OCI-LY1 (cell line): ENCODE data around the gene KCNJ12.
"Not testable (repeated sequence)": the region's sequence is repeated elsewhere in the genome, so short reads cannot be mapped to it uniquely, and the experiment has no call there.

Experiments used
- H2AFZ ChIP-seq: fragments of 200-600 bp; sonication (generic), shearing (Covaris generic); 2 replicates; pipeline ENCODE4 v1.6.0; 2014; ENCODE audit warnings: antibody characterized with exemption, mild to moderate bottlenecking, low read length
- H3F3A ChIP-seq: fragments of 200-600 bp; sonication (generic), shearing (Covaris generic); 2 replicates; pipeline ENCODE4 v1.6.0; 2014; ENCODE audit warnings: mild to moderate bottlenecking, antibody characterized with exemption, low read length, moderate library complexity; ENCODE audit not compliant: insufficient read depth
- H3K27ac ChIP-seq: fragments of 200-600 bp; sonication (generic); 2 replicates; pipeline ENCODE4 v1.5.1; 2014; ENCODE audit warnings: low read length, mixed run types, mild to moderate bottlenecking, low read depth; ENCODE audit not compliant: poor library complexity, severe bottlenecking
- H3K27me3 ChIP-seq: fragments of 200-600 bp; sonication (generic); 2 replicates; pipeline ENCODE4 v1.6.0; 2014; ENCODE audit warnings: antibody characterized with exemption, mild to moderate bottlenecking, low read length, moderate library complexity; ENCODE audit not compliant: insufficient read depth
- H3K36me3 ChIP-seq: fragments of 200-600 bp; sonication (generic); 2 replicates; pipeline ENCODE4 v1.6.1; 2014; ENCODE audit warnings: mild to moderate bottlenecking, antibody characterized with exemption, low read length, moderate library complexity, mixed read lengths; ENCODE audit not compliant: insufficient read depth
- H3K4me1 ChIP-seq: fragments of 200-600 bp; sonication (generic); 2 replicates; pipeline ENCODE4 v1.5.1; 2014; ENCODE audit warnings: mild to moderate bottlenecking, low read length, moderate library complexity; ENCODE audit not compliant: insufficient read depth, severe bottlenecking
- H3K4me2 ChIP-seq: fragments of 200-600 bp; sonication (generic), shearing (Covaris generic); 2 replicates; pipeline ENCODE4 v1.6.1; 2014; ENCODE audit warnings: low read length
- H3K4me3 ChIP-seq: fragments of 200-600 bp; sonication (generic); 2 replicates; pipeline ENCODE4 v1.5.1; 2014; ENCODE audit warnings: low read length, low read depth, mild to moderate bottlenecking, mixed read lengths; ENCODE audit not compliant: poor library complexity, severe bottlenecking
- H3K79me2 ChIP-seq: fragments of 200-600 bp; shearing (Covaris generic); 2 replicates; pipeline ENCODE4 v1.6.1; 2016; ENCODE audit warnings: mixed run types, low read length, mixed read lengths; ENCODE audit not compliant: insufficient read depth
- H3K9ac ChIP-seq: fragments of 200-600 bp; sonication (generic), shearing (Covaris generic); 2 replicates; pipeline ENCODE4 v1.6.1; 2014; ENCODE audit warnings: mild to moderate bottlenecking, low read length, mixed read lengths
- H3K9me2 ChIP-seq: fragments of 200-600 bp; sonication (generic), shearing (Covaris generic); 2 replicates; pipeline ENCODE4 v1.6.1; 2014; ENCODE audit warnings: low read depth, mild to moderate bottlenecking, low read length, mixed read lengths
- H3K9me3 ChIP-seq: fragments of 200-600 bp; shearing (Covaris generic); 2 replicates; pipeline ENCODE4 v1.6.1; 2014; ENCODE audit warnings: low read length, mixed read lengths
- H4K20me1 ChIP-seq: fragments of 200-600 bp; sonication (generic), shearing (Covaris generic); 2 replicates; pipeline ENCODE4 v1.6.0; 2016; ENCODE audit warnings: mild to moderate bottlenecking, low read length; ENCODE audit not compliant: insufficient read depth
- CTCF ChIP-seq: fragments of 200-600 bp; sonication (generic), shearing (Covaris generic); IDR thresholded peaks from 2 replicates; pipeline ENCODE4 v1.5.1; 2017; ENCODE audit warnings: mild to moderate bottlenecking, antibody characterized with exemption, low read length, moderate library complexity, mixed read lengths
- EZH2 ChIP-seq: fragments of 200-600 bp; sonication (generic), shearing (Covaris generic); IDR thresholded peaks from 2 replicates; pipeline ENCODE4 v1.8.0; 2017; ENCODE audit warnings: borderline replicate concordance, mixed run types, mild to moderate bottlenecking, antibody characterized with exemption, low read length, moderate library complexity, mixed read lengths

Gene KCNJ12

DNA sequence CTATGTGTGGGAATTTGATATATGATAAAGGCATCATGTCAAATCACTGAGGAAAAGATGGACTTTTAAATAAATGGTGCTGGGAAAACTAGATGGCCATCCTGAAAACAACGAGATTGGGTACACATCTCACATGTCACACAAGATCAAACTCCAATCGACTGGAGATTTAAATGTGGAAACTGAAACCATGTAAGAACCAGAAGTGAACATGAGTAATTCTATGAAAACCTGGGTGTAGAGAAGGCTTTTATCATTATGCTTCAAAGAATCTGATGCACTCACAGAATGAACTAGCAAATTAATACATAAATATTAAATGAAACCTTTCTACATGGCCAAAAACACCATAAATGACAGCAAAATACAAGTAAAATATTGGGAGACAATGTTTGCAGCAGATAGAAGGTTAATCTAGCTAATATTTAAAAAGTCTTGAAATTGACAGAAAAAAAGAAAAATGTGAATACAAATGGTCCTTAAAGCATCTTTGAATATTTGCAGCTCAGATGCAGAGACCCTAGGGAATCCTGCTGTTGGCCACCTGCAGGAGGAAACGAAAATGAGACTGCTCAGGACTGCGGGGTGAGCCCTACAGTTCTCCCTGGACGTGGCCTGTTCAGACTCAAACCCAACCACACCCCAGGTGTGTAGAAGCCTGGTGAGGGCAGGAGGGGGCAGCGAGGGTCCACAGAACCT, 62.3 kb downstream of the KCNJ12 start:
- not testable (repeated sequence) for H3K9me3 ChIP-seq, H3K9ac ChIP-seq, H4K20me1 ChIP-seq, H3F3A ChIP-seq, H3K27me3 ChIP-seq, H3K9me2 ChIP-seq, H2AFZ ChIP-seq, H3K4me2 ChIP-seq, H3K36me3 ChIP-seq, H3K79me2 ChIP-seq, H3K4me3 ChIP-seq, H3K4me1 ChIP-seq
- H3K27ac ChIP-seq: peak overlapping the region; percentile 32

DNA sequence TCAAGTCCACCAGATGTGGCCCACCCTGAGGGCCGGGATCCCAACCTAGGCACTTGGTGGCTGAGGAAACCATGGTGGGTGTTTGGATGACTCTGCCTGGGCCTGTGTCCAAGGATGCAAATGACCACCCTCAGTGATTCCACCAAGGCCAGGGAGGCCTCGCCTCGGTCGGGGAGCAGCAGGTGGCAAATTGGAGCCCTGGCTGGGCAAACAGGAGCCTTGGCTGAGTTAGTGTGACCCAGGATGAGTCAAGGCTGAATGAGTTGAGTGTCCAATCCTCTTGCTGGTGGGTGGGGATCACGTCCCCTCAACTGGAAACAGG, 62.8 kb downstream of the KCNJ12 start:
- not testable (repeated sequence) for H4K20me1 ChIP-seq, H3F3A ChIP-seq, H3K4me2 ChIP-seq, H3K9me2 ChIP-seq, H3K4me3 ChIP-seq, H3K27me3 ChIP-seq, H3K9ac ChIP-seq, H2AFZ ChIP-seq, H3K79me2 ChIP-seq, H3K36me3 ChIP-seq, H3K27ac ChIP-seq, H3K9me3 ChIP-seq, H3K4me1 ChIP-seq

- Histone ChIP-seq H3K9me3 (no peaks in the 10 kb centered on the region), H3F3A (no peaks in the 10 kb centered on the region), H3K4me2 (no peak overlapping the region), H2AFZ (no peak overlapping the region), H3K36me3 (no peaks in the 10 kb centered on the region), H4K20me1 (no peaks in the 10 kb centered on the region), H3K4me1 (peaks cover 4% of the 10 kb centered on the region), H3K4me3 (no peak overlapping the region), H3K27ac (no peak overlapping the region), H3K9me2 (no peaks in the 10 kb centered on the region), H3K27me3 (no peaks in the 10 kb centered on the region), H3K9ac (no peak overlapping the region), H3K79me2 (no peaks in the 10 kb centered on the region)
- no peak for TF ChIP-seq CTCF
- TF ChIP-seq EZH2: no peak
Measured at GRCh38 chr17:21445091-21445650, 69.0 kb downstream of the KCNJ12 start.

GRCh38 chr17:21447552-21447951, 71.4 kb downstream of the KCNJ12 start:
- H3K4me2 ChIP-seq: not testable (repeated sequence)

More at GRCh38 chr17:21447552-21447951, 71.4 kb downstream of the KCNJ12 start:
- H3K4me3 ChIP-seq, H4K20me1 ChIP-seq, H3K36me3 ChIP-seq, H3K27ac ChIP-seq, H3K9ac ChIP-seq, H3K79me2 ChIP-seq, H2AFZ ChIP-seq, H3K27me3 ChIP-seq, H3K9me3 ChIP-seq, H3K4me1 ChIP-seq, H3F3A ChIP-seq, H3K9me2 ChIP-seq: not testable (repeated sequence)
